CD4-positive, alpha-beta T cell treated with Interleukin-6 for 4 hours (primary cell): Measurements from ENCODE around the gene ZNF648.
"Not testable (repeated sequence)": the region's sequence is repeated elsewhere in the genome, so short reads cannot be mapped to it uniquely, and the experiment has no call there.

Experiments
- DNase-seq: peaks from one replicate; pipeline ENCODE4 v3.0.0-alpha.2; 2020; ENCODE audit warnings: mixed read lengths

ZNF648 gene, protein sequence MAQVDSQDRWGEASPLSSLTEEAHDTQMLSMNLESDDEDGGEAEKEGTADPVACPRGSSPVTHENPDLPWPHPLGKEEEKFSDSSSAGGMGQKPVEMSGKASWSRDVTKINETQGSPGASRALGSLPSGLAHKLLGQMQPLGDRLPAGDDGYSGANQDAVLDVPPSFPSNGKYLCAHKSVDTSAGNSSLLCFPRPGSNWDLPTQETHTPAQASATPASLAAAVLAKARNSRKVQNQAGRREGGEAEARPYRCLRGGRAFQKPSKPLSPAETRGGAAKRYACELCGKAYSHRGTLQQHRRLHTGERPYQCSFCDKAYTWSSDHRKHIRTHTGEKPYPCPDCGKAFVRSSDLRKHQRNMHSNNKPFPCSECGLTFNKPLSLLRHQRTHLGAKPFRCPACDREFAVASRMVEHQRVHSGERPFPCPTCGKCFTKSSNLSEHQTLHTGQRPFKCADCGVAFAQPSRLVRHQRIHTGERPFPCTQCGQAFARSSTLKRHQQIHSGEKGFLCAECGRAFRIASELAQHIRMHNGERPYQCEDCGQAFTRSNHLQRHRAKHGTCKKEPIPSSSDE

DNA sequence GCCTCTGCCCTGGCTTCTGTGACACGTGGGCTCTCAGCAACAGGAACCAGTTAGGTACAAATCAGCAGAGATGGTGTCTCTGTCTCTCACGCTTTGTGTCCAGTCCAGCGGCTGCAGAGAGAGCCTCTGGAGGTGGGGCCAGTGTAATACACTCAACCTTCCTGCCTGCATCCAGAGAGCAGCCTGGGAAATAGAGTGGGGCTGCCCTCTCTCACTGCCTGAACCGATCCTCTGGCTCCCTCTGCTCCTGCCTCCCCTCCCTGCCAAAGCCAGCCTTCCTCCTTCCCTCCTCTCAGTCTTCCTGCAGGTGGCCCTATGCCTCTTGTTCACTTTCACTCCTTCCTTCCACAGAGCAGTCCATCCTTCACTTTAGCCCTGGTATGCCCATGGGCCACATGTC lies at the start of gene ZNF648:
ZNF648 (minus strand) TSS at position 119 of the 400 bp plus-strand sequence. CDS start 3,702 bp downstream, outside the sequence.
- DNase-seq: no peak

DNA sequence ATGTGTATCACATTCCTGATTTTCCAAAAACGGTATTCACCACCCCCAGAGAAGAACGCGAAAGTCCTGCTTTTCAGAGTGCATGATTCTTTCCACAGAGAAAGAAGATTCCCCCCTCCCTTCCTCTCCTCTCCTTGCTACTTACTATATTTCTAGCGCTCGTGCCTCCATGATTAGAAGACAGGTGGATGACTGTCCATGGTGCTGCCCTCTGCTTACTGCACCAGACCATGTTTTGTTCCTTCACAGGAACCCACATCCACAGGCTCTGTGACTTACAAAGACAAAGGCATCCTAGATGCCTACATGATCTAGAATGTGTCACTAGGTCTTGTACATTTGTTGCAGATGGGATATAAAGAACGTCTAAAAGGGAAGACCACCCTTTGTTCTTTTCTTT lies 49.1 kb upstream of the ZNF648 start:
- DNase-seq: no peak

GRCh38 chr1:182109771-182110170 lies 48.3 kb upstream of the ZNF648 start:
- DNase-seq: no peak

DNA sequence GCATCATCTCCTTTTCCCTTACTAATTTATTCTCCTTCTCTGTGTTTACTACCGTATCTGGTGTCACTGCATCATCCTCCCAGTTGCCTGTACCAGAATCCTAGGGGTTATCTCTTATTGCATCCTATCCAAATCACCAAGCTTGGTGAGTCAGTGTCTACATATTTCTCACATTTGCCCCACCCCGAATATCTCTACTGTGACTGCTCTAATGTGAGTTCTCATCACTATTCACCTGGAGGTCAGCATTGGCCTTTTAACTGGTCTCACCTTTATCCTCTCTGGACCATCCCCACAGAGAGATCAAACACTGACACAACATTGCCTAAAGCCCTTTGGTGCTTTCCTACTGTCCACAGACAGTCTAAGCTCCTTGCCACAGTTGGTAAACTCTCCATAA lies 45.7 kb upstream of the ZNF648 start:
- no peak for DNase-seq

GRCh38 chr1:182102043-182102416 lies 40.5 kb upstream of the ZNF648 start:
- no peak for DNase-seq

DNA sequence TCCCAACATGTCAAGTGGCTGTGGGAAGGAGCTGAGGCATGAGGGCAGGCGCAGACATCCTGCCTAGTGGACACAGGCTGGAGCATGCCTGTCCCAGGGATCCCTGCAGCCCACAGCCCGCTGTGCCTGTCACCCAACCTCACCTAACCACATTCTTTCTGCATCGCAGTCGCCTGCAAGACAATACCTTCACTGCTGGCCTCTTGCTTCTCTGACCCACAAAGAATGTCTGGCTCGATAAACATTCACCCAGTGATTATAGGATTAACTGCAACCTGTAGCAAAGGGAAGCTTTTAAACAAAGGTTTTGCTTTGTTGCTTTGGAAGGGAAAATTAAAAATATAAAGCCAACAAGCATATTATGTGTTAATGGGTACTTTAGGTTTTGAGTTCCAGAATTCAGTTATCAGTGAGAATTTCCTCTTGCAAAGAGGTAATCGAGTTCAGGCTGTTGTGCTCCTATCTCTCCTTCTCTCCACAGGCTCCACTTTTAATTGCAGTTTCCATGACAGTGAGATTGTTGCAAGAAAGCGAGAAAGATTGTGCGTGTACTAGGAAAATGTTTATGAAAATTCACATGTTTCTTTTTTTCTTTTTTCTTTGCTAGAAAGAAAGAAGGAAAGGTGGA lies 40.0 kb upstream of the ZNF648 start:
- no peak for DNase-seq

GRCh38 chr1:182098301-182098700 lies 36.8 kb upstream of the ZNF648 start:
- DNase-seq: no peak

DNA sequence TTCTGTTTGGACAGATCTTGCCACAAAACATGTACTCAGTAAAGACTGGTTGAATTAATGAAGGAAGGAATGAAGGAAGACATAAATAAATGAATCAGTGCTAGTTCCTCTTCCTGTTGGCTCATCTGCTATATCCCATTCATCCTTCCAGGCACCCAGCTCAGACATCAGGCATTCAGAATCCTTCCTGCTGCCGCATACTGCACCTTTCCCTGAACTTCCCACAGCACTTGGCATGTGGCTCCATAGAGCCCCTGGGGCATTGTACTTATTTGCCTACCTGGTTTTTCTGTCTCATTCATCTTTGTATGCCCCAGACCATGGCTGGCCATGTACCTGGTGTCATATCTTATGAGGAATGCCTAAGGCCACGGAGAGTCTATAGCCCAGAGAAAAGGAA lies 34.4 kb upstream of the ZNF648 start:
- DNase-seq: no peak

GRCh38 chr1:182094514-182095005 lies 33.0 kb upstream of the ZNF648 start:
- not testable (repeated sequence) for DNase-seq

- DNase-seq: no peak
Measured at GRCh38 chr1:182093781-182094180, 32.3 kb upstream of the ZNF648 start.

- DNase-seq: no peak
Measured at GRCh38 chr1:182092336-182092735, 30.8 kb upstream of the ZNF648 start.

DNA sequence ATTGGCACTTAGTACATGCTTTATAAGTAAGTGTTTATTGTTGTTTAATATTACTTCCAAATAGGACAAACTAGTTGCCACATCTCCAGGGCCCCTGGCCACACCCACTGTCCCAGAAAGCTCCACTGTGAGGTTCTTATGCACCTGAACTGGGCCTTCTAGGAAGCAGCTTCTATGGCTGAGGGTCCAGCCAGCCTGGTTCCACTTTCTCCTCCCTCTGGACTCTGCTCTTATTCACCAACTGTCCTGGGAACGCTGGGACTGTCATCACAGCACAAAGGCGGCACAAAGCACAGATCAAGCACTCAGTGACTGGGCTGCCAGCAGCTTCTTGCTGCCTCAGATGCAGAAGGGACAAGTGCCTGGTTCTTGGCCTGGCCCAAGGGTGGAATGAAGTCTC lies 29.6 kb upstream of the ZNF648 start:
- DNase-seq: no peak

DNA sequence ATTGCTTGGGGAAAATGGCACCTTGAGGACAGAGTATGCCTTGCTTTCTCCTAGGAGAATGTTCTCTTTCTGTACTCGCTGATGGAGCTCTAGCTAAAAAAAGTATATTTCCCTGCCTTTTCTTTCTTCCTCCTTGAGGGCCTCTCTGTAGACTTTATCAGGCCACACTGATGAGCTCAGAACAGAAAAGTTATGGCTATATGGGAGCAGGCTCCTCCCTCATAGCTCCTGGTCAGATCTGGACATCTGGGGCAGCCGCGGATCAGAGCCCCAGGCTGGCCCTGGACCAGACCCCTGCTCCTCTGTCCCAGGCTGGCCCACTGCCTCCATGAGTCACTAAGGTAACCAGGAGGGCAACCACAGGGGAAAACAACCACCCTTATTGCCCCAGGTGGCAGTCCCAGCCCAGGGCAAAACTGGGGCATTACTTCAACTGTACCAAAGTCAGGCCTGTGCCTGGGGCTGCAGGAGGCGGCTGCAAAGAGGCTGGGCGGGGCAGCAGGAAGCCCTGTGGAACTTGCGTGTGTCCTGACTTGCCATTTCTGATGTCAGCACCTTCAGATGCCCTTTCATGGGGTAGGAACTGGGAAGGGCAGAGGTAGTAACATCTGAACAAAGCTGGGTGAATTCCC lies 26.3 kb upstream of the ZNF648 start:
- peak; percentile 40 for DNase-seq

DNA sequence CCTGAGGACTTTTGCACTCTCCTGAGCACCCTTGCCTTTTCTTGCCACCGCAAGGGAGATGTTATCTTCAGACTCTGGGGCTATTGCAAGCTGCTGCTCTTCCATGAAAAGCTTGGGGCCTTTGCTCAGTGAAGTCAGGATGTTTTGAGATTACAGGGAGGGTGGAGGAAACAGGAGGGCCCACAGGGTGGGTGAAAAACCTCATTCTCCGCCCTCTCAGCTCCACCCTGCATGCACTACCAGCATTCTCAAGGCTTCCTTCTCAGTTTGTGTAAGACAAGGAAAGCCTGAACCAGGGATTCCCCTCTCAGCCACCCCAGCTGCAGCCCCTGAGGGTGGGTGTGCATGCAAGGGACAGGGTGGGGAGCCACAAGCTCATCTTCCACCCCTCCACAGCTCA lies 25.8 kb upstream of the ZNF648 start:
- DNase-seq: peak; percentile 45

GRCh38 chr1:182086620-182087019 lies 25.1 kb upstream of the ZNF648 start:
- no peak for DNase-seq

DNA sequence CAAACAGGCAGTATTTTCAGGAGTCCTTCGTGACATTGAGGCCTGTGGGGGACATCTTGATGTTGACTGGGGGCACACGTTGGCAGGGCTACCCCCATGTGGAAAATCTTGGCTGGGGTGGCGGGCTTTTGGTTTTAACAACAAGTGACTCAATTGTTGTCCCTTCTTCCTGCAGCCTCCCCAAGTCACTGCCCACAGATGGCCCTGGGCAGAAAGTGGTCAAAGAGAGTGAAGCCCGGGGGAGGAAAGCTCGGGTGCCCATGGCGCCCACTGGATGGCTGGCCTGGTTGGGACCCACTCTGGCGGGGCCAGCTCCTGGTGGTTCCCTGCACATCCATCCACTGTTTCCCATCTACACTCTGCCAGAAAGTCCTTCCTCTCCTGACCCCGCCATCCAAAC lies 24.6 kb upstream of the ZNF648 start:
- no peak for DNase-seq

DNA sequence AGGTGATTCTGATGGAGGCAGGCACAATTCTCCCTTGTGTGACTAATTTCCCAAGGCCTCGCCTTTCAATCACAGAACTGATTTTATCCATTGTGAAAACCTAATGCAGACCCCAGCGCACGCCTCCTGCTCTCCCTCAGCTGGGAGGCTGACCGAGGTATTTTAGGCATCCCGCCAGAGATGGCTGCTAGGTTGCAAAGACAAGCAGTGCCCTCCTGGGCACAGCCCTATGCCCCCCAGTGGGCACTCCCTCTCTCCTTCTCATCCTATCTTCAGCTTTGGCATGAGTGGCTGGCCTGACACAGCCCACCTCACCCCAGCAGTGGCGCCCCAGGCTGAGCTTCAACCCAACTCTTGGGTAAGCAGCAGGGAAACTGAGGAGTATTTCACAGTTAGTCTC lies 24.2 kb upstream of the ZNF648 start:
- no peak for DNase-seq

DNA sequence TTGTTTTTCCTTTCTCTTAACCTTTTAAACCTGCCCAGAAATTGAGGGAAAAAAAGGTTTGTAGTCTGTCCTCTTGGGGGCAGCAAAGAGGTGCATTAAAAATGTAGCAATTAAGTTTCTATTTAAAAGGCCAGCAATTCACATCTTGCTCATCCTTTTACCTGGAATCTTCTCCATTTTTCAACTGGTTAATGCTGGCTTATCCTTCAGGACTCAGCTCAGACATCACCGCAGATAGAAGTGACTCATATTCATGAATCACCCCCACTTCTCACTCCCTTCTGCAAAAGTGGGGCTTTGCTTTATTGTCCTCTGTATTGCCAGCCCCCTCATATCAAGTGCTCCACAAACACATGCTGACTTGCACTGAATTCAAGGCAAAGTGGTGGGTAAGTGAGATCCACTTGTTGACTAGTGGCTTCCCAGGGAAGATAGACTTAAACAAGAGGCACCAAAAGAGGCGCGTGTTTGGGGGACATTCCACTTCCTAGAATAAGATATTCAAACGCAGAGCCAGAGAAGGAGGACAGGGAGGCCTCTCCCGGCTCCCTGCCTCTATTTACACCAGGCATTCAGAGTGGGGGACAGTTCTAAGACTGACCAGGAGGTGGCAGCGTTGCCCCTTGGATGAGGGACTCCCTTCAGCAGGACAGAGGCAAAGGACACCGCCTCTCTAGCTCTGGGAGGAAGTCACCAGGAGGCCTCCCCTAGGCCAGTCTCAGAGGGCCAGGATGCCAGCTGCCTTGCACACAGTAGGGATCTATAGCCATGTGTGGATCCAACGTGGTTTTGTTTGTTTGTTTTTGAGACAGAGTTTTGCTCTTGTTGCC lies 23.2 kb upstream of the ZNF648 start:
- peak; percentile 84 for DNase-seq

- no peak for DNase-seq
Measured at GRCh38 chr1:182083851-182084486, 22.5 kb upstream of the ZNF648 start.

DNA sequence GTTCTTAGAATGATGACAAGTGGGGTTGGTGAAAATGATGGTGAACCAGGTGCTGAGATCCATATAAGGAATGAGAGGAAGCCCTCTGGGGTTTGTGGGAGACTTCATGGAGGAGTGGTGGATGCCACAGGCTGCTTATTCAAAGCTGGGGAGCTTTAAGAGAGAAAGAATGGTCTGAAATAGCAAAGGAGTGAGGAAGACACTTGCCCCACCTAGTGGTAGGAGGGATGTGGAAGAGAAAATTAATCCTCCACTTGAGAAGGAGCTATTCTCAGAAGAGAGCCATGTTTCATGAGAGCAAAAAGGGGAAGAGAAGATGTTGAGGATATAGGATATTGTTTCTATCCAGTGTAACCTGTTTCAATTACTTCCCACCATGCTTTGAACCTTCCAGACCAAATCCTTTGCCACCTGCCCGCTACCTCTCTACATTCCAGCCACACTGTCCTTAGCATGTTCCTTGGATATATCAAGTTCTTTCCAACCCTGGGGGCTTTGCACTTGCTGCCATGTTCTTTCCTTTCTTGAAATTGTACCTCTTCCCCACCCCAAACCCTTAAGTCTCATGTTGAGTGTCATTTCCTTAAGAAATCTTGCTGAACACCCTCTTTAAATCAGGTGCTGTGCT lies 19.6 kb upstream of the ZNF648 start:
- DNase-seq: peak; percentile 34

- DNase-seq: no peak
Measured at GRCh38 chr1:182080040-182080439, 18.5 kb upstream of the ZNF648 start.

DNA sequence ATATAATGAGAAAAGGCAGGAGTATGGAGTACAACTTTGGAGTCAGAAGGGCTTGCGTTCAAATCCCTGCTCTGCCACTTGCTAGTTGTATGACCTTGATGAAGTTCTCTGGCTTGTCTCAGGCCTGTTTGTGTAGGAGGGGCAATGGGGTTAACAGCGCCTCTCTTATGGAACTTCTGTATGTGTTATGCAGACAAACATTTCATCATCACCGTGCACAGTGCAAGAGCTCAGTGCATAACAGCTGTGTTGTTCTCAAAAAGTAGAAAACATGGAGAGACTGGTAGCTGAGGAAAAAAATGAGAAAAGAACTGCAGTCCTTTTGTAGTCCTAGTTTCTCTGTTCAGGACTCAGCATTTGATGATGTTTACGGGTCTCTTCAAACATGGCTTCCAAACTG lies 10.4 kb upstream of the ZNF648 start:
- no peak for DNase-seq
